Measurements from ENCODE around the gene EML4. TPM values are rescaled to one million over a fixed set of nuclear protein-coding genes. Genes with fewer than 3 reads are reported as not detected.
A peak's percentile ranks its signal among the peaks of the same experiment; 100 is the strongest.

Gene EML4
- total RNA-seq, 1 donor, result 13.5 TPM

DNA sequence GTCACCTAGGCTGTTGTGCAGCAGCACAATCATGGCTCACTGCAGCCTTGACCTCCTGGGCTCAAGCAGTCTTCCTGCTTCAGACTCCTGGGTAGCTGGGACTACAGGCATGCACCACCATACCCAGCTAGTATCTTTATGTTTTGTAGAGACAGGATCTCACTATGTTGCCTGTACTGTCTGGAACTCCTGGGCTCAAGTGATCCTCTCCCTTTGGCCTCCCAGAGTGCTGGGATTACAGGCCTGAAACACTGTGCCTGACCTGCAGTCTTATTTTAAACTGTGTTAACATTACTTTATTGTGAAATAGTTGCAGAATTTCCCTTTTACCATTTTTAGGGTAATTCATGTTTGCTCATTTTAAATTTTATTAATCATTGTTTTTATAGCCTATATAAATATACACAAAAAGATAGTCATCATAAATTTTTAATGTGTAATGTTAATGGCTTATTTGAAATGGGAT is 24.6 kb downstream of the EML4 start:
- no peak for DNase-seq (ENCODE audit: low read depth in 2 of 3, low spot score in 2 of 3)

- DNase-seq (ENCODE audit: low read depth in 2 of 3, low spot score in 2 of 3), result no peak
Measured at GRCh38 chr2:42194428-42194827, 25.3 kb downstream of the EML4 start.

DNA sequence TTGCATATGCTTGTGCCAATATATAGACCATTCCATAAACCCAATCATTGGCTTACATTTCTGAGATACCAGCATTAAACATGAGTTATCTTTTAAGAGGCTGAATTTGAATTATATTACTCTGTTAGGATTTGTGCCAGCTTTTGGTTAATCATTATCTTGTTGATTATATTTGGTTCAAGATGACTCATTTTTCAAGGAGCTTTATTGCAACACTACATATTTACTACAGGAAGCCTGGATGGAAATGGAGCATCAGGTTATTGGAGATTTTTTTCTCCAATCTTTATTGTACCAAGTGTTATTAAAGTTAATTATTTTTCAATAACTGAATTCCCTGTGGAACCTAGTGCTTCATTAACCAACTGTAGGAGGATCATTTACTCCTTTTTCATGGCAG is 26.4 kb downstream of the EML4 start:
- DNase-seq (ENCODE audit: low read depth in 2 of 3, low spot score in 2 of 3), result no peak

DNA sequence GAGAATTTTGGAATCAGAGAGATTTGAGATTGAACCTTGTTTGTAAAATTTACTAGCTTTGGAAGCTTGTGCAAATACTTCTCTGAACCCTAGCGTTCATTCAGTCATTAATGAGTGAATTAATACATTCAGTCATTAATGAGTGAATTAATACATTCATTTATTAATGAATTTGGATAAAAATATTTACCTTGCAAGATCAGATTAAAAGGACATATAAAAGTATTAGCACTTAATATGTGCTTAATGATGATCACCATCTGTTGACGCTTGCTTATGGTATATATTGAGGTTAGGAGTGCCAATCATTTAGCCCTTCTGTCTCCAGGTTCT is 26.9 kb downstream of the EML4 start:
- no peak for DNase-seq (ENCODE audit: low read depth in 2 of 3, low spot score in 2 of 3)

- peak; percentile 16 to 76 (median 62) for DNase-seq (ENCODE audit: low read depth in 2 of 3, low spot score in 2 of 3)
Measured at GRCh38 chr2:42196403-42197267, 27.5 kb downstream of the EML4 start.

DNA sequence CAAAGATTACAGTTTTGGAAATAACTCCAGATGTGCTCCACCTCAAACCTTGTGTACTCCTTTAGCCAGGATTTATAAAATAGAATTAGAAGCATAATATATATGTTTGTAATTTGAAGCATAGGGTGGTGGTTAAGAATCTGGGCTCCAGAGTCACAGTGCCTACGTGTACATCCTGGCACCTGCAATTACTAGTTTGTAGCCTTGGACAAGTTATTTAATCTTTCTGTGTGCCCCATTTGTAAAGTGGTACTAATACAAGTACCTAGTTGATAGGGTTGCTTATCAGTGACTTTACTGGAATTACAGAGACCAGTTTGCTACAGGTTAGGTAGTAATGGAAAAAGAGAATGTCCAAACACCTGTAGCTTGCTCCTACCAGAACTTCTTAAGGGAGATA is 28.6 kb downstream of the EML4 start:
- DNase-seq (ENCODE audit: low read depth in 2 of 3, low spot score in 2 of 3), result no peak

DNA sequence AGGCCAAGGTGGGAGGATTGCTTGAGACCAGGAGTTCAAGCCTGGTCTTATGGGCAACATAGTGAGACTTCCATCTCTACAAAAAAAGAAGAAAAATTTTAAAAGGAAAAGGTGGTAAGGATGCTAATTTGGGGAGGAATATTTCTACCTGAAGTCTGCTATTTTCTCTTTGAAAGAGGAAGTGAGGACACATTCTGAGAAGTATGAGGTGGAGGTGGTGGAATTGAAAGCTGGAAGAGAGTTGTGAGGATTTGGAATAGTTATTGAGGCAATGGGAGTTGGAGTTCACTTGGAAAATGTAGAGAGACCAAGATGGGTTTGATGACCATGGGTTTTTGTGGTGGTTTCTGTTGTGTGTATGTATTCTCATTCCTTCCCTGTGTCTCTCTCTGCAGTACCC is 29.3 kb downstream of the EML4 start:
- DNase-seq (ENCODE audit: low read depth in 2 of 3, low spot score in 2 of 3), result no peak

GRCh38 chr2:42199002-42199401 is 29.8 kb downstream of the EML4 start:
- no peak for DNase-seq (ENCODE audit: low read depth in 2 of 3, low spot score in 2 of 3)

DNA sequence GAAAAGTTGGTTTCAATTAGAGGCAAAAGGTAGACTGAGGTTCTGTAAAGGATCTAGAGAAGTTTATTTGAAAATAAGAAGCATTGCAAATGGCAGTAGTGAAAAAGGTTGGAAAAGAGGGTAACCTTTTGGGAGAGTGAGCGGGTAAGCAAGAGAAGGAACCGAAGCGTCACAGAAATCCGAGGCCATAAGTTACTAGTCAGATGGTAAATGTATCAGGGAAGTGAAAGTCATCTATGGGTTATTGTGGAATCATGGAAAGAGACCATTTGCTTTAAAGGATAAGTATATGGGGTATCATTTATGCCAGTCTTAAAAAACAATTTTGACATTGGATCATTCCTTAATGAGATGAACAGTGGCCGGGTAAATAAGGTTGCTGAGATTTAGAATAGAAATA is 30.5 kb downstream of the EML4 start:
- no peak for DNase-seq (ENCODE audit: low read depth in 2 of 3, low spot score in 2 of 3)

DNA sequence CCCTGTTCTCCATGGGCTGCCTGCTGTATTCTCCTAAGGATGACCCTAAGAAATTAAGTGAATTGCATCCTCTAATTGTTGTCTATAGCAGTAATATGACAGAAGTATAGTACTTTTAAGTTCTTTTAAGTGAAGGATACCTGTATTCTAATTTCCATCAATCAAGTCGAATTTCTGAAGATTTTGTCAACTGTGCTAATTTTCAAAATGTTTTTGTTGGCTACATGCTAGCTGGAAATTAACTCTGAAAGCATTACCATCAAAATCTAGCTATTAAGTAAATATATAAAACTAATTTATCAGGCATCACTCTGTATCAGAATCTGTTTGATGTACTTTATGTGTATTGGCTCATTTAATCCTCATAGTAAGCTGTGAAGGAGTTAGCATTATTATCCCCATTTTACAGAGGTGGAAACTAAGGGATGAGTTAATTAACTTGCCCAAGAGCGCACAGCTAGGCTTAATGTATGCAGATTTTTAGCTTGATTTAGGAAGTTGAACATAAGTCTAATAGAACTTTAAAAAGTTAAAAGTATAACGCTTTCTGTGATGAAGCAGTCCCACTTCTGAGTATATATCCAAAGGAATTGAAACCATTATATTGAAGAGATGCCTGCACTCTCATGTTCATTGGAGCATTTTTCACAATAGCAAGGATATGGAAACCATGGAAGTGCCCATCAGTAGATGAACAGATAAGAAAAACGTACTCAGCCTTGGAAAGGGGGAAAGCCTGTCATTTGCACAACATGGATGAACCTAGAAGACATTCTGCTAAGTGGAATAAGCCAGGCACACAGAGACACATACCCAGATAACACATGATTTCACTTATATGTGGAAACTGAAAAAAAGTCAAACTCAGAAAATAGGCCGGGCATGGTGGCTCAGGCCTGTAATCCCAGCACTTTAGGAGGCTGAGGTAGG is 32.0 kb downstream of the EML4 start:
- no peak for DNase-seq (ENCODE audit: low read depth in 2 of 3, low spot score in 2 of 3)

GRCh38 chr2:42202634-42203008 is 33.5 kb downstream of the EML4 start:
- DNase-seq (ENCODE audit: low read depth in 2 of 3, low spot score in 2 of 3), result no peak

- DNase-seq (ENCODE audit: low read depth in 2 of 3, low spot score in 2 of 3), result no peak
Measured at GRCh38 chr2:42203792-42204191, 34.6 kb downstream of the EML4 start.

GRCh38 chr2:42205337-42205736 is 36.2 kb downstream of the EML4 start:
- no peak for DNase-seq (ENCODE audit: low read depth in 2 of 3, low spot score in 2 of 3)

DNA sequence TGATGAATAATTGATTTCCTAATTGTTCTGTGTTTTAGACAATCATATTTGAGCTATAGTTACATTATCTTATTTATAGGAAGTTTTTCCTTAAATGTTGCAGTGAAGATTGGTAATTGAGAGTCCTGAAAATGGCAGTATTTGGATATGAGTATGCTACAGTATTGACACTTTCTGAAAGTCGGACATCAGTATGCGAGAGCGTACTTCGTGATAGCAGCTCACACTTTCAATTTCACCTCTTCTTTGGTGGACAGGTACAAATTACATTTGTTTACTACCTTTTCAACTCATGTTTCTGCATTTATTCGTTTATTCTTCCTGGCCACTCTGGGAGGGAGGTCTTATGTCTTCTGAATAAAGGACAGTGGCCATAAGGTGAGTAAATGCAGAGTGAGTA is 38.7 kb downstream of the EML4 start:
- DNase-seq (ENCODE audit: low read depth in 2 of 3, low spot score in 2 of 3), result no peak

- no peak for DNase-seq (ENCODE audit: low read depth in 2 of 3, low spot score in 2 of 3)
Measured at GRCh38 chr2:42210203-42210602, 41.0 kb downstream of the EML4 start.

GRCh38 chr2:42211291-42211690 is 42.1 kb downstream of the EML4 start:
- DNase-seq (ENCODE audit: low read depth in 2 of 3, low spot score in 2 of 3), result no peak

DNA sequence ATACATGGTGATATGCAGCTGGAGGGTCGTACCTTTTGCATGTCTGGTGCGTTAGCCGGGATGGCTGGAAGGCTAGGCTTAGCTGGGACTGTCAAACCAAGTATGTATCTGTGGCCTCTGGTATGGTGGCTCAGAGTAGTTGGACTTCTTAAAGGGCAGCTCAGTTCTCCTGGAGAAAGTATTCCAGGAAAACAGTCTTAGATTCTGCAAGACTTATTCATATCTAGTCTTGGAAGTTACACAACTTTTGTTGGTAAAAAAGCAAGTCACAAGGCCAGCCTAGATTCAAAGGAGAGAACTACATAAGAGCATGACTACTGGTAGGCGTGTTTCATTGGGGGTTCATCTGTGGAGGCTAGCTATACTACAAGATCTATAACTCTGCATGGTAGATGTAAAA is 45.5 kb downstream of the EML4 start:
- DNase-seq (ENCODE audit: low read depth in 2 of 3, low spot score in 2 of 3), result no peak

DNA sequence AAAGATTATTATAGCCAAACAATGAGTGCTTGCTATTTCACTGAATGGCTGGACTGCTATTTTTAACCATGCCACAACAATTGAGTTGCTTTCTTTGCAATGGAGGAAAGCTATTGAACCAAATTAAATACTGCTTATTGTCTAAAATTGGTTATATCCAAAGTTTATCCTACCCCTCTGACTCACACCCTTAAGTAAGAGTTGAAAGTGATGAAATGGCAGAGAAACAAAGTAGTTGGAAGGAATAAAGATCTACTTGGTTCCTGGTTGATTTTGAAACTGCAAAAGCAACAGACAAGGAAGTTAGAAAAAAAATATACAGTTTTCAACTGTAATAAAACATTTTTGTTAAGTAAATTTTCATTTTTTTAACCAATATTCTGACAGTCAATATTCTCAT is 47.5 kb downstream of the EML4 start:
- DNase-seq (ENCODE audit: low read depth in 2 of 3, low spot score in 2 of 3), result no peak

DNA sequence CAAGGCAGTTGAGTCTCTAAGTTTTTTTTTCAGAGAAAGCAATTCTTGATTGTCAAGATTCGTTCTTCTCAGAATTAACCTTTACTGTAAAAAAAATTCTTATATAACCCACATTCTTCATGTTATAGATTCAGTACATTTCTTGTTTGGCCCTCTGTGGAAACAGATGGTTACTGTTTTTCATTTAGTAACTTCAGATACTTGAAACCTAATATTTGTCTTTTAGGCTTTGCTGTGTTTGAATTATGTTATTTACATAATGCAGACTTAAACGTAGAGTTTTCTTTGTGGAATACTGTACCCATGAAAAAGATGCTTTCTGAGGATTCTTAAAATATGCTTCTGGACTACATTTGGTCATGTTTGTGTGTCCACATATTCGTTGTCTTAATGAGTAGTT is 48.2 kb downstream of the EML4 start:
- no peak for DNase-seq (ENCODE audit: low read depth in 2 of 3, low spot score in 2 of 3)

GRCh38 chr2:42217914-42218313 is 48.8 kb downstream of the EML4 start:
- no peak for DNase-seq (ENCODE audit: low read depth in 2 of 3, low spot score in 2 of 3)

- DNase-seq (ENCODE audit: low read depth in 2 of 3, low spot score in 2 of 3), result no peak
Measured at GRCh38 chr2:42218712-42219111, 49.6 kb downstream of the EML4 start.

- no peak for DNase-seq (ENCODE audit: low read depth in 2 of 3, low spot score in 2 of 3)
Measured at GRCh38 chr2:42219160-42219559, 50.0 kb downstream of the EML4 start.

All from hematopoietic multipotent progenitor cell (in vitro differentiated cells).